ENCODE data around the gene SIN3A. TPM values are rescaled to one million over a fixed set of nuclear protein-coding genes. Genes with fewer than 3 reads are reported as not detected.
A peak's percentile ranks its signal among the peaks of the same experiment; 100 is the strongest.

The SIN3A gene
- polyA plus RNA-seq, 1 experiment: 39.5 TPM

DNA sequence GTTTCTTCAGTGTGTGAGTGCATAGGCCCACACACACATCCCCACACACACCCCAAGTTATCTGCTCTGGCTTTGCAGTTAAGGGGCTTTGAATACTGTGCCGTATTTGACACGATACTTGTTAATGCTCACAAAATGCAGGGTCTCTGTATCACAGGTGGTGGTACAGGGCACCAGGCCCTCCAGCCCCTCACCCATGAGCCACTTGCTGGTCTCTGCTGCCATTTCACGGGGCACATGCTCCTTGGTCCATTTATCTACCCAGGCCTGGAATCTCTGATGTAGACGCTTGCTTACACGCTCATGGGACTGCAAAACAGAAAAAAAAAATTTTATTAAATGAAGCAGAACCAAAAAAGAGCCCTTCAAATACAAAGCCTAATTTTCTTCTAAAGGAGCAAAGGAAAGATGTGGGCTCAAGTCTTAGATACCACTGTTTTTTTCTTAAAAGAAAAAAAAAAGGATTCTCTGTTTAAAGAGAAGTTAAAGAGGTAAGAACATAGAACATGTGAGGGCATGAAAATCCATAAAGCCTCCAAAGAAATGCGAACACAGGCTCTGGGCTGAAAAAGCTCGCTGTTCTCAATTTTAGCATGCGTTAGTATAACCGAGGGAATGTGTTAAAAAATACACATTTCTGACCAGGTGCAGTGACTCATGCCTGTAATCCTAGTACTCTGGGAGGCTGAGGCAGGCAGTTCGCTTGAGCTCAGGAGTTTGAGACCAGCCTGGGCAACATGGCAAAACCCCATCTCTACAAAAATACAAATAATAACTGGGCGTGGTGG is 79.4 kb downstream of the SIN3A start:
- POLR2A ChIA-PET: no interaction called here
- Histone ChIP-seq H3K27me3 (ENCODE audit: control insufficient read depth, insufficient read depth, low read length) (no peaks in the 10 kb centered on the region), H3K4me3 (ENCODE audit: low read depth, low read length) (no peak overlapping the region), H3K36me3 (ENCODE audit: control insufficient read depth, insufficient read depth, low read length) (peaks cover 20% of the 10 kb centered on the region)
- TF ChIP-seq, protein P1, sequence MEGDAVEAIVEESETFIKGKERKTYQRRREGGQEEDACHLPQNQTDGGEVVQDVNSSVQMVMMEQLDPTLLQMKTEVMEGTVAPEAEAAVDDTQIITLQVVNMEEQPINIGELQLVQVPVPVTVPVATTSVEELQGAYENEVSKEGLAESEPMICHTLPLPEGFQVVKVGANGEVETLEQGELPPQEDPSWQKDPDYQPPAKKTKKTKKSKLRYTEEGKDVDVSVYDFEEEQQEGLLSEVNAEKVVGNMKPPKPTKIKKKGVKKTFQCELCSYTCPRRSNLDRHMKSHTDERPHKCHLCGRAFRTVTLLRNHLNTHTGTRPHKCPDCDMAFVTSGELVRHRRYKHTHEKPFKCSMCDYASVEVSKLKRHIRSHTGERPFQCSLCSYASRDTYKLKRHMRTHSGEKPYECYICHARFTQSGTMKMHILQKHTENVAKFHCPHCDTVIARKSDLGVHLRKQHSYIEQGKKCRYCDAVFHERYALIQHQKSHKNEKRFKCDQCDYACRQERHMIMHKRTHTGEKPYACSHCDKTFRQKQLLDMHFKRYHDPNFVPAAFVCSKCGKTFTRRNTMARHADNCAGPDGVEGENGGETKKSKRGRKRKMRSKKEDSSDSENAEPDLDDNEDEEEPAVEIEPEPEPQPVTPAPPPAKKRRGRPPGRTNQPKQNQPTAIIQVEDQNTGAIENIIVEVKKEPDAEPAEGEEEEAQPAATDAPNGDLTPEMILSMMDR (IDR thresholded peaks at IDR 0.05; ENCODE audit: insufficient read depth, low read depth, low read length): no peak
- CTCF ChIA-PET: no interaction called here
- no peak for DNase-seq (ENCODE audit: low read depth)

DNA sequence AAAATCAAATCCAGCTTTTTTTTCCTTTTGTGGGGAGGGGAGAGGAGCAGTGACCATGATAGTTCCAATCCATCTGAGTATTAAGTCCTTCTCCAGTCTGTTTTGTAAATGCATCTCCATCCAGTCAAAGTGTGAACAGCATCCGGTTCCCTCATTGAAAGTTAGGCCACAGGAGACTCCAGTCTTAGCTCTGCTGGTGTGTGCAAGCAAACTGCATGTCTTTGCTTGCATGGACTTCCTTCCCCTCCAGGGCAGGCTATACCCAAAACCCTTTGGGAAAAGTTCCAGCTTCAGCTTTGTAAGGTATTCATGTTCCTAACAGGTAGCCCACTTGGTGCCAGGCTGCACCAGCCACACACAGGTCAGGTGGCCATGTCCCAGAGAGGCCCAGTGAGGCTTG is 80.0 kb downstream of the SIN3A start:
- POLR2A ChIA-PET: no interaction called here
- H3K4me3 ChIP-seq (ENCODE audit: low read depth, low read length): no peak overlapping the region
- no peaks in the 10 kb centered on the region for H3K27me3 ChIP-seq (ENCODE audit: control insufficient read depth, insufficient read depth, low read length)
- no peak for DNase-seq (ENCODE audit: low read depth)
- TF ChIP-seq, protein P1 (IDR thresholded peaks at IDR 0.05; ENCODE audit: insufficient read depth, low read depth, low read length): no peak
- CTCF ChIA-PET: interaction anchor here (0.6 kb wide), 1 partner anchor 161 kb away, joined by 3 read pairs; no protein-coding TSS in a partner anchor
- peaks cover 24% of the 10 kb centered on the region for H3K36me3 ChIP-seq (ENCODE audit: control insufficient read depth, insufficient read depth, low read length)

DNA sequence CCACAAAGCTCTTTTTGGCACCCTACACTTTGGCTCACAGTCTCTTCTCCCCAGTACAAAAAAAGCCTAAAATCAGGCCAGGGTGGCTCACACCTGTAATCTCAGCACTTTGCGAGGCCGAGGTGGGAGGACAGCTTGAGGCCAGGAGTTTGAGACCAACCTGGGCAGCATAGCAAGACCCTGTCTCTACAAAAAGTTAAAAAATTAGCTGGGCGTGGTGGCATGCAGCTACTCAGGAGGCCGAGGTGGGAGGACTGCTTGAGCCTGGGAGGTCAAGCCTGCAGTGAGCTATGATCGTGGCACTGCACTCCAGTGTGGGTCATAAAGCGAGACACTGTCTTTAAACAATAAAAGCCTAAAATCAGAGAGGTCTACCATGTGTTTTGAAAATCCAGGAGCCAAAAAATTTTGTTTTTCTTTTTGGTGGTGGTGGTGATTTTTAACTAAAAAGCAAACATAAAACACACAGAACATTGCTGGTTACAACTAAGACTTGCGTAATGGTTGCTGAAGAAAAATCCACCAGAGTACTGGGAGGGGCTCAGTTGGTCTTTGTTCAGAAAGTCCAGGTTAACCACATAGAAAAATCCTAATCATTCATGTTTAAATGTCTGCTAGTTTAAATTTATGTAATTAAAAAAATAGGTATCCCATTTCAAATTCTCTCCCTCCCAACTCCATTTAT is 81.5 kb downstream of the SIN3A start:
- POLR2A ChIA-PET: no interaction called here
- DNase-seq (ENCODE audit: low read depth): no peak
- CTCF ChIA-PET: interaction anchor here (3.3 kb wide), 1 partner anchor 11 kb away, joined by 19 read pairs; no protein-coding TSS in a partner anchor
- TF ChIP-seq, protein P1 (IDR thresholded peaks at IDR 0.05; ENCODE audit: insufficient read depth, low read depth, low read length): no peak
- Histone ChIP-seq H3K36me3 (ENCODE audit: control insufficient read depth, insufficient read depth, low read length) (peaks cover 23% of the 10 kb centered on the region), H3K4me3 (ENCODE audit: low read depth, low read length) (no peak overlapping the region), H3K27me3 (ENCODE audit: control insufficient read depth, insufficient read depth, low read length) (no peaks in the 10 kb centered on the region)

DNA sequence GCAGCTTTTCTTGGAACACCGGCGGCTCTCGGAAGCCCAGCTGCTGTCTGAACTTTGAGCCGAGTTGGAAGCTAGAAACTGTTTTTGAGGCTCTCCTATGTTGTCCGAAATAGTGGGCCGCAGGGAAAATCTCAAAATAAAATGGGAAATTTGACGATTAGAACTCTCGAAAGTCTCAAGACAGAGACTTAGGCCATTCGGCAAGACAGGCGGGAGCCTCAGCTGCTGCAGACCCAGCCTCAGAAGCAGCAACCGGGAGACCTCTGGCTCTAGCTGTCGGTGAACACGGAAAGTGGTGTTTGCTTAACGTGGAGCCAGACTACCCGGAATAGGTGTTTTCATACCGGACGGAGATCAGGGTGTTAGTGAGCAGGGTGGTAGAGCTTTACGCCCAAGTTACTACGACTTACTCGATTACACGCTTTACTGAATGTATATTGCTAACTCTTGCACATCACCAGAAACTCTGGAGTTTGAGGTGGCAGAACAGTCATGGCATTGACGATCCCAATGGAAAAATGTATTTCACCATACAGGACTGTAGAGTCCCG is 82.7 kb downstream of the SIN3A start:
- peaks cover 23% of the 10 kb centered on the region for H3K36me3 ChIP-seq (ENCODE audit: control insufficient read depth, insufficient read depth, low read length)
- no peak for DNase-seq (ENCODE audit: low read depth)
- H3K27me3 ChIP-seq (ENCODE audit: control insufficient read depth, insufficient read depth, low read length): no peaks in the 10 kb centered on the region
- ChIA-PET POLR2A (interaction anchor here (0.6 to 0.7 kb wide), 2 partner anchors 23 to 1165 kb away, joined by 3 to 4 read pairs; no protein-coding TSS in a partner anchor), CTCF (interaction anchor here (0.6 to 3.3 kb wide), 11 partner anchors 9 to 310 kb away, joined by 3 to 19 read pairs (median 4); partner anchors contain the start of genes IMP3 and NEIL1)
- H3K4me3 ChIP-seq (ENCODE audit: low read depth, low read length): peak overlapping the region; percentile 87
- TF ChIP-seq, protein P1 (IDR thresholded peaks at IDR 0.05; ENCODE audit: insufficient read depth, low read depth, low read length): no peak
